Inflammatory macrophage treated with lipopolysaccharide for 1 hour (primary cell): ENCODE results near the gene CCDC28A.
"Not testable (repeated sequence)": the region's sequence is repeated elsewhere in the genome, so short reads cannot be mapped to it uniquely, and the experiment has no call there.

Source experiments
- DNase-seq, 2 donors: peaks; one replicate each; pipeline ENCODE4 v3.0.0-alpha.2; 2020 to 2022

The CCDC28A gene

GRCh38 chr6:138773177-138774091 lies at the start of gene CCDC28A:
TSS of gene CCDC28A (plus strand) at chr6:138773769. CDS start at chr6:138776121, 2,352 bp downstream.
- peak; percentile 93 for DNase-seq

DNA sequence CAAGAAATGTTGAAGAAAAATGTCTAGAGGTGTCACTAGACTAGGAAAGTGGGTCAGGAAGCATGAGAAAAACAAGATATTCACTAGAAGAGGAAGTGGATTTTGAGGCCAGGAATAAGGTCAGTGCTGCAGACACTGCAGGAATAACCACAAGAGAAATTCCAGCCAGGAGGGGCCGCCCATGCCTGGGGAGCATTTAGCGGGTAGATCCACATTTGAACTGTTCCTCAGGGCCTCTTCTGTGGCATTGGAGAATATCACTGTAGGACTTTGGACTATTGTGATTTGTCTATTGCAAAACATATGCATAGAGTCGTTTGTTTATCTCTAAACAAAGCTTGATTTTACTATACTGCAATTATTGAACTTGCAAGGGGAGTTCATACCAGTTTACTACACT lies 49.6 kb upstream of the CCDC28A start:
- DNase-seq: peak; percentile 55 to 59

- DNase-seq: no peak
Measured at GRCh38 chr6:138726066-138726756, 47.4 kb upstream of the CCDC28A start.

DNA sequence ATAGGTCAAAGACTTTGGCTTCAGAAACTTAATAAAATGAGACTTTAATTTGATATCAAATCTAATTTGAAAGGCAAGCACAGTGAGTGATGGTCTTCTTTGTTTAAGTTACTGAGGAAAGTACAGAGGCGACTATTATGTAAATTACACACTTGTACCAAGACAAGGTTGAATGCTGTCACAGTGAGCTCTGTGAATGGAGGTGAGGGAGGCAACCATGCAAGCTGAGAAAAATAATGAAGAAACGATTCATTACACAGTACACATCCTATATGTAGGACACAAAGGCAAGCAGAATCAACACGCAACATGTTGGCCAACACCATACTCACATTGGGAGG lies 46.8 kb upstream of the CCDC28A start:
- DNase-seq: no peak

DNA sequence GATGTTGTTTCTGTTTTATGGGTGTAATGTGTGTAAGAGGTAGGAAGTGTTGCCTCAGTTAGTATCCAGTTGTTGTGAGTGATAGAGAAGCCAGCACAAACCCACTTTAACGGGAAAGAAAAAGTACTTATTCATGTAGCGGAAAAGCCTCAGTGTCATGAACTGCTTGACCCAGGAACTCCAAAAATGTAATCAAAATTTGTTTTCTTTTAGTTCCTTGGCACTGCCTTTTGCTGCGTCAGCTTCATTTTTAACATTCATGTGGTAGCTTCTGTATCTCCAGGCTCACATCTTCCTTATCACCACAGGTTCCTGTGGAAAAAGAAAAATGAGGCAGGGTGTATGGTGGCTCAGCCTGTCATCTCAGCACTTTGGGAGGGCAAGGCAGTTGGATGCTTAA lies 46.4 kb upstream of the CCDC28A start:
- DNase-seq: no peak

- DNase-seq: peak; percentile 35 to 64
Measured at GRCh38 chr6:138728662-138729061, 44.9 kb upstream of the CCDC28A start.

- not testable (repeated sequence) for DNase-seq
Measured at GRCh38 chr6:138730037-138730436, 43.5 kb upstream of the CCDC28A start.

DNA sequence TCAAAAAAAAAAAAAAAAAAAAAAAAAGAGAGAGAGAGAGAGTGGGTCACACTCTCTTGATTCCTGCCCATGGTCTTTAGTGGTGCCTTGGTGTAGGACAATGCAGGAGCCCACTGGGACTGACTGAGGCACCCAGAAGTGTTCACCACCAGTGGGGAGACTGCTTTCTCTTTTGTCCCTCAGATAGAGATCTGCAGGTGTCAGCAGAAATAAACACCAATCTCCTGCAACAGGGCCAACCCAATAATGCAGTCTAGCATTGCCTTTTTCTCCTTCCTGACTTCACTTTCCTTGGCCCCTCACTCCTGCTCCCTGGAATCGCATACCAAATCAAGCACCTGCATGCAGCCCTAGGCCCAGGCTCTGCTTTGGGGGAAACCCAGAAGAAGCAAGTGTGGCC lies 39.0 kb upstream of the CCDC28A start:
- DNase-seq: no peak

DNA sequence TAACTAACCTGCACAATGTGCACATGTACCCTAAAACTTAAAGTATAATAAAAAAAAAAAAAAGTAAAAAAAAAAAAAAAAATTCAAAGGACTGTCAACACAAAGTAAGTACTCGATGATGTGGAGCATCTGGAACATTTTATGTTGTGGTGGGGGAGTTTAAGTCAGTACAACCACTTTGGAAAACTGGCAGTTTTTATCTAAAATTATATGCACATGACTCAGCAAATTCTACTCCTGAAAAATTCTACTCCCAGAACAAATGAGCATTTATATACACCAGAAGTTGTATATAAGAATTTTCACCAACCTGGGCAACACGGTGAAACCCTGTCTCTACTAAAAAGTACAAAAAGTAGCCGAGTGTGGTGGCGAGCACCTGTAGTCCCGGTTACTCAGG lies 36.9 kb upstream of the CCDC28A start:
- no peak for DNase-seq

- DNase-seq: no peak
Measured at GRCh38 chr6:138752017-138752416, 21.6 kb upstream of the CCDC28A start.

DNA sequence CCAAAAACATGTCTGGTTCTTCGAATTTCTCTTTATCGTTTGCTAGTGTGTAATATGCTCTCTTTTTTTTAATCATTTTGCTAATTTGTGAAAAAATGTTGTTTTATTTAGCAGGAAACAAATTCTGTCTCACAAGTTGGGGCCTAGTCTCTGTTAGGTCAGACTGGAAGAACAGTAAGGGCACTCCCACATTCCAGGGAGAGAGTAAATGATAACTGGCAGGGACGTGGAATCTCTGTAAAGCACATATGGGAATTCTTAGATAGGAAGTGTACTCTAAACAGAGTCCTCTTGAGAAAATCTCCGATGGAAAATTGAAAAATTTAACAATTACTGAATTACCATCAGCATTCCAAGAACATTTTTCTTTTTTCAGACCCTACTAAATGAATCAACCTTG lies 16.4 kb upstream of the CCDC28A start:
- no peak for DNase-seq

- peak; percentile 50 to 80 for DNase-seq
Measured at GRCh38 chr6:138765896-138766655, 7.5 kb upstream of the CCDC28A start.

DNA sequence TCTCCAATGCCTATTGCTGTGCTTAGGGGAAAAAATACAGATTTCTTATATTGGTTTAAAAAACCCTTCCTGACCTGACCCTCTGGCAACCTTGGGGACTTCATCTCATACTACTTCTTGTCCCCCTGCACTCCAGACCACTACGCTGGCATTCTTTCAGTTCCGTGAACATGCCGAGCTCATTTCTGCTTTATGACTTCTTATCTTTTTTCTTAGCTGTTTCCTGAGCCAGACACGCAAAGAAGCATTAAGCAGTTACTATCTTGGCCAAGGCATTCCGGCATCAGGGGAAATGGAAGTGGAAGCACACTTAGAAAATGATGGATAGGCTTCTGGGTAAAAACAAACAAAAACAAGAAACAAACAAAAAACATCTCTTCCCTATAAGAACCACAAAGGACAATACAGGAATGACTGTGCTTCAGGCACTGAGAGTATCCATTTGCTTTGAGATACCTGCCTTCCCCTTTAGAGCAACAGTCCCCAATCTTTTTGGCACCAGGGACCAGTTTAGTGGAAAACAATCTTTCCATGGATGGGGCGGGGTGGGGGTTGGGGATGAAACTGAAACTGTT lies 4.4 kb upstream of the CCDC28A start:
- DNase-seq: no peak

GRCh38 chr6:138772596-138773176 lies 883 bp upstream of the CCDC28A start:
- no peak for DNase-seq

GRCh38 chr6:138774370-138774769 lies 801 bp downstream of the CCDC28A start:
- no peak for DNase-seq

- no peak for DNase-seq
Measured at GRCh38 chr6:138776659-138777058, 3.1 kb downstream of the CCDC28A start.

DNA sequence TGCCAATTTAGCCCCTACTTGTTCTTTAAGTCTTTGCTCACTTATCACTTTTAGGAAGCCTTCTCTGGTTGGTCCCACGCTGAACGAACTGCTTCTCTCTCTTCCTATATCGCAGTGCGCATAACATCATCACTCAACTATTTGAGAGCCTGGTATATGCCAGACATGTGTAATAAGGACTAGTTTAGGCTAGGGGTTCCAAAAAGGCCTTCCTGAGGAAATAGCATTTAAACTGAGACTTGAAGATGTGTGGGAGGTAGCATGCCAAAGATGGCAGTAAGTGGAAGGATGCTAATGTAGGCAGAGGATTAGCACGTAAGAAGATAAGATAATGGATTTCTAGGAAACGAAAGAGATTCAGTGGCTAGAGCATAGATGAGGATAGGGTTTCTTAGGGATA lies 4.8 kb downstream of the CCDC28A start:
- no peak for DNase-seq

DNA sequence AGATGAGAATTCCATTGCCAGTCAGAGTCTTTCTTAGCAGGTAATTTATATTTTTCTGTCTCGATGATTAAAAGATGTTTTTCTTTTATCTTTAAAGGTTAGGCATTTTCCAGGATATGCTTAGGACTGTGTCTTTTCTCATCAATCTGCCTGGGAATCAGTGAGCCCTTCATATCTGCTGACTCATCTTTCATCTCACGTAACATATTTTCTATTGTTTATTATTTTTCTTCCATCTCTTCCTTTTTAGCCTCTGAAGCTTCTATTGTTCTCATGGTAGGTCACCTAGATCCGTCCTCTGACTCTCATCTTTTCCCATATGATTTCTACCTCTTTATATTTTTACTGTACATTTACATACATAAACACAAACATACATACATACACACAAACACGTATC lies 8.7 kb downstream of the CCDC28A start:
- DNase-seq: no peak

DNA sequence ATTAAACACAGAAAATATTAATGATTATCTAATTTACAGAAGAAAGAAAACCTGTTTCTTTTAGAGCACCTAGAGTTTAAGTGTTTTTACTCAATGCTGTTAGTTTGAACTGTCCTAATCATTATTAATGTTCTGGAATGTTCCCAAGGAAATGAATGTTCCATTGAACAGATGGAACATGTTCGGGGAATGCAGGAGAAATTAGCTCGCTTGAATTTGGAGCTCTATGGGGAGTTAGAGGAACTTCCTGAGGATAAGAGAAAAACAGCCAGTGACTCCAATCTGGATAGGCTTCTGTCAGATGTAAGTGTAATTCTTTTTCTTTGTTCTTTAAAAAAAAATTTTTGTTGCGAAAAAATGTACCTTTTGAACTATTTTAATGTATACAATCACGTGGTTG lies 11.5 kb downstream of the CCDC28A start:
- DNase-seq: no peak

GRCh38 chr6:138785980-138786379 lies 12.4 kb downstream of the CCDC28A start:
- DNase-seq: no peak

- DNase-seq: no peak
Measured at GRCh38 chr6:138787138-138787537, 13.6 kb downstream of the CCDC28A start.

- DNase-seq: no peak
Measured at GRCh38 chr6:138795809-138796603, 22.4 kb downstream of the CCDC28A start, which contains the start of gene ECT2L. TSS of gene ECT2L (plus strand) at chr6:138796087. CDS start at chr6:138813275, 17,188 bp downstream.
